ENCODE data around the gene L3MBTL4. TPM values are rescaled to one million over a fixed set of nuclear protein-coding genes. Genes with fewer than 3 reads are reported as not detected.

Gene L3MBTL4
- total and polyA plus RNA-seq, 10 donors: 1.1 to 21.0 (median 12.7) TPM

- Histone ChIP-seq H3K36me3 (no peaks in the 10 kb centered on the region), H3K27ac (no peak overlapping the region), H3K4me1 (no peaks in the 10 kb centered on the region), H3K27me3 (replicated peaks in 1 of 7) (no peaks in the 10 kb centered on the region), H3K9me3 (peaks cover 0 to 45% (median 20%) of the 10 kb centered on the region in 8 donors), H3K4me3 (no peak overlapping the region)
- WGBS, 5 donors: 85 to 94% (median 86%) methylated on average over 14 of the region's 14 CpGs
- intact Hi-C loops (cut with DNase I; ENCODE audit: low total_unique reads): no loop called here
- DNase-seq: no peak
- no peak for TF ChIP-seq POLR2AphosphoS5 (IDR thresholded peaks at IDR 0.05)
- no peak for TF ChIP-seq POLR2A (IDR thresholded peaks at IDR 0.05)
- TF ChIP-seq CTCF (IDR thresholded peaks at IDR 0.05 in 8 of 11, conservative IDR thresholded peaks at IDR 0.05 in 3 of 11): no peak
Measured at GRCh38 chr18:6374935-6375529, 39.7 kb downstream of the L3MBTL4 start.

- Histone ChIP-seq H3K36me3 (no peaks in the 10 kb centered on the region), H3K4me3 (no peak overlapping the region), H3K27me3 (replicated peaks in 1 of 7) (no peaks in the 10 kb centered on the region), H3K4me1 (no peaks in the 10 kb centered on the region), H3K27ac (no peak overlapping the region), H3K9me3 (peaks cover 0 to 40% (median 20%) of the 10 kb centered on the region in 8 donors)
- intact Hi-C loops (cut with DNase I; ENCODE audit: low total_unique reads): no loop called here
- no peak for TF ChIP-seq CTCF (IDR thresholded peaks at IDR 0.05 in 8 of 11, conservative IDR thresholded peaks at IDR 0.05 in 3 of 11)
- TF ChIP-seq POLR2AphosphoS5 (IDR thresholded peaks at IDR 0.05): no peak
- TF ChIP-seq POLR2A (IDR thresholded peaks at IDR 0.05): no peak
- no peak for DNase-seq
- WGBS, 5 donors: 67 to 80% (median 76%) methylated on average over 8 of the region's 8 CpGs
Measured at GRCh38 chr18:6374340-6374739, 40.4 kb downstream of the L3MBTL4 start.

- DNase-seq: no peak
- no peak overlapping the region for H3K27ac ChIP-seq
- TF ChIP-seq POLR2AphosphoS5 (IDR thresholded peaks at IDR 0.05) (no peak), CTCF (IDR thresholded peaks at IDR 0.05 in 8 of 11, conservative IDR thresholded peaks at IDR 0.05 in 3 of 11) (no peak), POLR2A (IDR thresholded peaks at IDR 0.05) (no peak)
- no peaks in the 10 kb centered on the region for H3K36me3 ChIP-seq
- WGBS, 5 donors: 77 to 88% (median 84%) methylated on average over 5 of the region's 5 CpGs
- intact Hi-C loops (cut with DNase I; ENCODE audit: low total_unique reads): no loop called here
- H3K9me3 ChIP-seq: peaks cover 0 to 28% (median 16%) of the 10 kb centered on the region in 8 donors
- H3K4me1 ChIP-seq: no peaks in the 10 kb centered on the region
- no peaks in the 10 kb centered on the region for H3K27me3 ChIP-seq (replicated peaks in 1 of 7)
- no peak overlapping the region for H3K4me3 ChIP-seq
Measured at GRCh38 chr18:6373187-6373586, 41.5 kb downstream of the L3MBTL4 start.

- Histone ChIP-seq H3K4me3 (no peak overlapping the region), H3K36me3 (no peaks in the 10 kb centered on the region), H3K27me3 (replicated peaks in 1 of 7) (no peaks in the 10 kb centered on the region), H3K9me3 (peaks cover 0 to 15% (median 7%) of the 10 kb centered on the region in 8 donors), H3K4me1 (no peaks in the 10 kb centered on the region), H3K27ac (no peak overlapping the region)
- intact Hi-C loops (cut with DNase I; ENCODE audit: low total_unique reads): no loop called here
- no peak for DNase-seq
- 67 to 82% (median 76%) methylated on average over 12 of the region's 12 CpGs for WGBS, 5 donors
- TF ChIP-seq POLR2A (IDR thresholded peaks at IDR 0.05) (no peak), CTCF (IDR thresholded peaks at IDR 0.05 in 8 of 11, conservative IDR thresholded peaks at IDR 0.05 in 3 of 11) (no peak), POLR2AphosphoS5 (IDR thresholded peaks at IDR 0.05) (no peak)
Measured at GRCh38 chr18:6370886-6371635, 43.6 kb downstream of the L3MBTL4 start.

Data from spleen (tissue), 11 donors.